Vagina (tissue), 2 donors: ENCODE data around the gene CSMD2.

Experiments
- POLR2A ChIP-seq, 2 donors: fragments of 450-650 bp; IDR thresholded peaks; one replicate each; pipeline ENCODE4 v1.6.1; 2017; ENCODE audit warnings: antibody characterized with exemption in 2 of 2, mild to moderate bottlenecking in 2 of 2, moderate library complexity in 2 of 2
- POLR2AphosphoS5 ChIP-seq, 2 donors: sonication (generic); formaldehyde crosslinking; IDR thresholded peaks; one replicate each; pipeline ENCODE4 v1.9.0; 2017; ENCODE audit warnings: antibody characterized with exemption in 2 of 2, mild to moderate bottlenecking in 2 of 2, low read depth in 1 of 2; ENCODE audit not compliant: insufficient read depth in 1 of 2
- TF ChIP-seq, protein P1 (sequence below), 3 experiments: fragments of 450-650 bp in 2 of 3; fragments of 200-600 bp in 1 of 3; sonication (generic) in 1 of 3; IDR thresholded peaks; one replicate each; pipeline ENCODE4 v1.5.1; 2017 to 2019; ENCODE audit warnings: antibody characterized with exemption in 3 of 3, mild to moderate bottlenecking in 2 of 3, moderate library complexity in 2 of 3

DNA sequence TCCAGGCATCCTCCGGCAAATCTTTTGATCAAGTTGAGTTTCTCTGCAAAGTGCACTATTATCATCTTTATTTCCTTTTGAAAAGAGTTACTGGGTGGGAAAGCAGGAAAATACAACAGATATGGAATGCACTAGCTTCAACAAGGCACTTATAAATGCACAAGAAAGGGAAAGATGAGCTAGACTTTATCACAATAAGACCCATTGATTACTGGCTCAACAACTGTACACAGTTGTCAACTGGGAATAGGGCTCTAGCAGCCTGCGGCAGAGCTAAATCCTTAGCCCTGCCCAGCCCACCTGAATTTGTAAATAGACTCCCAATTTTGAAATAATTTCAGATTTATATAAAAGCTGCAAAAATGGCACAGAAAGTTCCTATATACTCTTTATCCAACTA is 111.4 kb downstream of the CSMD2 start:
- TF ChIP-seq, protein P1, sequence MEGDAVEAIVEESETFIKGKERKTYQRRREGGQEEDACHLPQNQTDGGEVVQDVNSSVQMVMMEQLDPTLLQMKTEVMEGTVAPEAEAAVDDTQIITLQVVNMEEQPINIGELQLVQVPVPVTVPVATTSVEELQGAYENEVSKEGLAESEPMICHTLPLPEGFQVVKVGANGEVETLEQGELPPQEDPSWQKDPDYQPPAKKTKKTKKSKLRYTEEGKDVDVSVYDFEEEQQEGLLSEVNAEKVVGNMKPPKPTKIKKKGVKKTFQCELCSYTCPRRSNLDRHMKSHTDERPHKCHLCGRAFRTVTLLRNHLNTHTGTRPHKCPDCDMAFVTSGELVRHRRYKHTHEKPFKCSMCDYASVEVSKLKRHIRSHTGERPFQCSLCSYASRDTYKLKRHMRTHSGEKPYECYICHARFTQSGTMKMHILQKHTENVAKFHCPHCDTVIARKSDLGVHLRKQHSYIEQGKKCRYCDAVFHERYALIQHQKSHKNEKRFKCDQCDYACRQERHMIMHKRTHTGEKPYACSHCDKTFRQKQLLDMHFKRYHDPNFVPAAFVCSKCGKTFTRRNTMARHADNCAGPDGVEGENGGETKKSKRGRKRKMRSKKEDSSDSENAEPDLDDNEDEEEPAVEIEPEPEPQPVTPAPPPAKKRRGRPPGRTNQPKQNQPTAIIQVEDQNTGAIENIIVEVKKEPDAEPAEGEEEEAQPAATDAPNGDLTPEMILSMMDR (IDR thresholded peaks at IDR 0.05), result no peak
- TF ChIP-seq POLR2AphosphoS5 (IDR thresholded peaks at IDR 0.05; ENCODE audit: insufficient read depth in 1 of 2, low read depth in 1 of 2) (no peak), POLR2A (IDR thresholded peaks at IDR 0.05) (no peak)
